GM18858 (cell line): Measurements from ENCODE around the gene USE1.

ENCODE experiments used
- ATAC-seq: cut with Tn5 transposase; IDR thresholded peaks from one replicate; pipeline ENCODE4 v1.9.1; 2021; ENCODE audit not compliant: unreplicated experiment

USE1 gene

DNA sequence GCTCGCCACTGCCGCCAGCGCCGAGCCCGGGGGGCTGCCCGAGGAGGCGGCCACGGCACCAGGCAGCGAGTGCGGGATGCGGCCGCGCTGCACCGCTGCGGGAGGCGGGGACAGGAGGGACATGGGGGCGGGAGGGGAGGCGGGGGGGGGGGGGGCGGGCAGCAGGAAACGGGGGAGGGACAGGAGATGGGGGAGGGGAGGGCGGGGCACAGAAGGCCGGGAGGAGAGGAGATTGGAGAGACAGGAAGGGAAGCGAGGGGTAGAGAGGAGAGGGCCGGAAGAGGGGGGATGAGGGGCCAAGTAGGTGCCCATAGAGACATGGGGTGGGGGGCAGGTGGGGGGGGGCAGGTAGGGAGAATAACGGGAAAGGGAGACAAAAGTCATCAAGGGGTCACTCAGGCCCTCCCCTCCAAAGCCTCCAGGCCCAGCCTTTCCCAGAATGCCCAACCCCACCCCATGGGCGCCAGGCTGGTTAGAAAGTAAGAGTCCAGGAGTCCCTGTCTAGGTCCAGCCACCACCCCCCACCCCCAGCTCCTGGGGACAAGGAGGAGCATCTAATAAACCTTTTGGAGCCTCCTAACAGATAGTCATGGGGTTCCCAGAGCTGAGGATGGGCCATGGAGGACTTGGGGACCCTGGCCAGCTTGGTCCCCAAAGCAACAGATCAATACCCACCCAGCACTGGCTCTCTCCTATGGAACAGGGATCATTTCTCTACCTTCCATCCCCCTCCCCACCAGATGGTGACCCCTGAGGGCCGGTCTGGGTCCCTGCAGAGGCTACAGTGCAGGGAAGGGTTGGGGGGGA is 21.0 kb downstream of the USE1 start:
- no peak for ATAC-seq

DNA sequence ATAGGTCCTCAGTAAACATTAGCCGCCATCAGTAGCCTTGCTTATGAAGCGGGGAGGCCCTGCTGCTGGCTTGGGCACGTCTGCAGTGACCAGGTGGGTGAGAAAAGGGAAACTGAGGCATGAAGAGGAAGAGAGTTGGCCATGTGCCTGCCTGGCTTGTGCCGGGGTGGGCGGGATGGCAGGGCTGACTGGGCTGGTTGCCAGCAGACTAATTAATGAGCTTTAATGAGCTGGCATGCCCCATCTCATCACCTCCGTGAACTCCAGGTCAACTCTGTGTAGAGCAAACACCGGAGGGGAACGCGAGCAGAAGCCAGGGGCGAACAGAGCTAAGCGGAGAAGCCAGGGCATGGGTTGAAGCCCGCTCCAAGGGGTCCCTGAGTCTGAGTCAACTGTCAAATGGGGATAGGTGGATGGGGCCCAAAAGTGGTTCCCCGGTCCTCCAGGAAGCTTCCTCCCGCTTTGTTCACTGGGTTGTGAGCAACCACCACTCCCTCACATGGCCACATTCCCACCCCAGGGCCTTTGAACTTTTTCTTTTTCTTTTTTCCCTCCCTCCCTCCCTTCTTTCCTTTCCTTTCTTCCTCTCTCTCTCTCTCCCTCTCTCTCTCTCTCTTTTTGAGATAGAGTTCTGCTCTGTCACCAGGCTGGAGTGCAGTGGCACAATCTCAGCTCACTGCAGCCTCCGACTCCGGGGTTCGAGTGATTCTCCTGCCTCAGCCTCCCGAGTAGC is 21.8 kb downstream of the USE1 start:
- no peak for ATAC-seq

DNA sequence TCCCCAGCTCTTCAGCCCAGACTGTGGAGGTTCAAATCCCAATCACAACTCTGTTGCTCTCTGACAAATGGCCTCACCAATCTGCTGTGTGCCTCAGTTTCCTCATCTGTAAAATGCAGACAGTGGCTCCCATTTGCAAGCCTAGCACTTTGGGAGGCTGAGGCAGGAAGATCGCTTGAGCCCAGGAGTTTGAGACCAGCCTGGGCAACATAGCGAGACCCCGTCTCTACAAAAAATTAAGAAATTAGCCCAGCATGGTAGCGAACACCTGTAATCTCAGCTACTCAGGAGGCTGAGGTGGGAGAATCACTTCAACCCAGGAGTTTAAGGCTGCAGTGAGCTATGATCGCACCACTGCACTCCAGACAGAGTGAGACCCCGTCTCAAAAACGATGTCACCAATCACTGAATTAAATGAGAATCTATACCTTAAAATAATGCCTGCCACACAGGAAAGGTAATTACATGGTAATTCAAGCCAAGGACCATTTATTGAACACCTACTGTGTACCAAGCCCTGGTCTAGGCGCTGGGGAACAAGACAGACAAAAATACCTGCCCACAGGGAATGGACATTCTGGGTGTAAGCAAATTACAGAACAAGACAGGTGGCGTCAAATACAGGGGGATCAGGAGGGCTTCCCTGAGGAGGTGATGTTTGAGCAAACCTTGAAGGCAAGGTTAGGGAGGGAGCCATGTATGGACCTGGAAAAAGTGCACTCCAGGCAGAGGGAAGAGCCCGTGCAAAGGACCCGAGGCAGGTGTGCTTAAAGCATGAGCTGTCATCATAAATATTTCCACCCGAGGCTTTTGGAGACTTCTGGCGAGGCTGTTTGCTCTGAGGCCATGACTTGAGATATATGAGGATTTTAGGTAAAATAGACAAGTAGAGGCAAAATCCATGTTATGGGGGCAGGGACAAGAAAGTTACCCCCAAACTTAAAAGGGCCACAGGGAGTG is 22.9 kb downstream of the USE1 start:
- no peak for ATAC-seq

DNA sequence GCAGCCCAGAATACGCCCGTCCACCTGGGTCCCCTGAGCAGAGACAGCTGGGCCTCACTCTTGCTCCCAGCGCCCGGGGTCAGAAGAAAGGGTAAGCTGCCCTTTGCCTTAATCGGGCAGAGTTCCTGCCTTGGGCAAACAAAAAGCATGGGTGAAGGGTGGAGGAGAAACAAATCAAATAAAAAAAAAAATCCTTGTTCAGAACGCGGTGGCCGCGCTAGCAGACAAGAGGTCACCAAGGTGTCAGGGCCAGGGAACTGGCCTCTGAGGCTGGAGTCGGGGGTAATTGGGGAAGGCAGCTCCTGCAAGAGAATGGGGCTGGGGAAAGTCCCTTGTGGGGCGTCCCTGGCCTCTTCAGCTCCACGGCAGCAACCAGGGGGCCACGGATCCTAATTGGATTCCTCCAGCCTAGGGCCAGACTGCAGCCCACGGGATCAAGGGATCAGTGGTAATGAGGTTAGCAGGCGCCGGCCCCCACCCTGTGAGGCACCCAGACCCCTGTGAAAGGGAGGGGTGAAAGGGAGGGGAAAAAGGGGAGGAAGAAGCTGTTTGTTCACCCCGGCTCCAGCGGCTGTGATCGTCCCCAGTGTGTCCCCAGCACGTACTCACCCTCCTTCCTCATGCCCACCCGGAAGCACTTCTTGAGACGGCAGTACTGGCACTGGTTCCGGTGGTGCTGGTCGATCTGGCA is 25.1 kb downstream of the USE1 start:
- no peak for ATAC-seq

DNA sequence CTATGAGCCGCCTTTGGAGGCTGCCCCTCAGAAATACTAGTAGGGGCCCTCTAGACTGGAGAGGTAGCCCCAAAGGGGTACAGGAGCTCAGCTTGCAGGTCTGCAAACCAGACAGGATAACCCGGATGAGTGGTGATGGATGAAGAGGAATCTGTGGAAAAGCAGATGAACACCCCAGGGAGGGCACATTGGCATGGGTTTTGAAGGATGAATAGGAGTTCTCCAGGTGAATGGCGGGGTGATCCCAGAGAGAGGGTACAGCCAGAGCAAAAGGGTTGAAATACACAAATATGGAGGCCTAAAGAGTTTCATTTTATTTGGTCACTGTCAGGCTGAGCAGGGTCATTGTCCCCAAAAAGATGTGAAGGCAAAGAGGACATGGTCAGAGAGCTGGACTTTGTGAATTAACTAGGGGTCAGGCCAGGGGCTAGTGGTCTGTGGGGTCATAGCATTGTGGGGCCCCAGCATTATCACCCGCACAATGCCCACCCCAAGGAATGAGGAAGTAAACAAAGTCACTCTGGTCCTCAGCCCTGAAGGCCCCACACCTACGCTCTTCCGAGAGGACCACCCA is 25.8 kb downstream of the USE1 start:
- no peak for ATAC-seq

DNA sequence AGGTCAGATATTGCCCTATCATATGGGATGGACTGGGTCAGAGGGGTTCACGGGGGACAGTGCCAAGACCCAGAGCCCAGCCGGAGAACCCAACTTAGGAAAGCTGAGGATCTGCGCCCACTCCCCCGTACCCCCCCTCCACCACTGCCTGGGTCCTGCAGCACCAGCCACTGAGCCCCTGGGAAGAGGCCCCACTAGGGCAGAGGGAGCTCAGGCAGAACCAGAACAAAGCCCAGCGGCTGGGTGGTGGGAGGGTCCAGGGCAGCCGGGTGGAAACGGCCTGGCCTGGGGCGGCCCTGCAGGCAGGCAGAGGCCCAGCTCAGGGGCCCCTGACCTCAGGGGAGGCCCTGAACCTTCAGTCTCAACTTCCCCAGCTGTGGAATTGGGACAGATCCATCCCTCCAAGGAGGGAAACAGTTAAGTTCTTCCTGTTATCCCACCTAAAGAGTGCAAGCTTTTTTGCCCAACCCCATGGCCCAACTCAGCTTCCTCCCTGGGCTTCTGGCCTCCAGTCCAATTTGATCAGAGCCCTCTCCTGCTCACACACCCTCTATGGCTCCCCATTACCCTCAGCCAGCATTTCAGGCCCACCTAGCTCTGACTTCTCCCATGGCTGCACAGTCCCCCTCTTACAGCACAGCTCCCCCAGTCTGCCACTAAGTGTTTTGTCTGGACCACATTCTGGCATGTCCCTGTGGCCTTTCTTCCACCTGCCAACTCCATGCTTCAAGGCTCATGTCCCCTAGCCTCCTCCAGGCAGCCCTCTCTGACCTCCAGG is 27.5 kb downstream of the USE1 start:
- no peak for ATAC-seq

DNA sequence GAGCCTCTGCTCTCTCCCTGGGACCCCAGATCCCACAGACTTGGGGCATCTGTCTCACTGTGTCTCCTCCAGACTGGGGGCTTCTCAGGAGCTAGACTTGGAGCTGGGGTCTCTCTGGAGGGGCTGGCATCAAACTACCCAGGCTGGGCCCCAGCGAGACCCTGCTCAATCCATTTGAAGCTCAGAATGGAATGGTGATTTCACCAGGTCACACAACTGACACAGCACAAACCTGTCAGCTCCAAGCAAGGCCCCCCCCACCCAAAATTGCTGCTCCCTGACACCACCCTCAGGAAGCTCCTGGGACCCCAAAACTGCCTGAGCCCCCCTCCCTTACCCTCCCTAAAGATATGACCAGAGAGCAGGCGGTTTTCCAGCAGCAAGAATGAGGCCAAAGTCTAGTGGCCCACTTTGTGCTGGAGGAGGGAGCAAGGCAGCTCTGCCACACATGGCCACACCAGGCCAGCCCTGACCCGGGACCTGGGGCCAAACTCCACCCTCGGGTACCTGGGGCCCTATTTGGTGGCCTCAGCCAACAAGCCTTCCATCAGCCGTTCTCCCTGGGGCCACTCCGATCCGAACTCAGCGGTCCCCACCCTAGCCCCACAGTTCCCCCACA is 28.2 kb downstream of the USE1 start:
- ATAC-seq = no peak

DNA sequence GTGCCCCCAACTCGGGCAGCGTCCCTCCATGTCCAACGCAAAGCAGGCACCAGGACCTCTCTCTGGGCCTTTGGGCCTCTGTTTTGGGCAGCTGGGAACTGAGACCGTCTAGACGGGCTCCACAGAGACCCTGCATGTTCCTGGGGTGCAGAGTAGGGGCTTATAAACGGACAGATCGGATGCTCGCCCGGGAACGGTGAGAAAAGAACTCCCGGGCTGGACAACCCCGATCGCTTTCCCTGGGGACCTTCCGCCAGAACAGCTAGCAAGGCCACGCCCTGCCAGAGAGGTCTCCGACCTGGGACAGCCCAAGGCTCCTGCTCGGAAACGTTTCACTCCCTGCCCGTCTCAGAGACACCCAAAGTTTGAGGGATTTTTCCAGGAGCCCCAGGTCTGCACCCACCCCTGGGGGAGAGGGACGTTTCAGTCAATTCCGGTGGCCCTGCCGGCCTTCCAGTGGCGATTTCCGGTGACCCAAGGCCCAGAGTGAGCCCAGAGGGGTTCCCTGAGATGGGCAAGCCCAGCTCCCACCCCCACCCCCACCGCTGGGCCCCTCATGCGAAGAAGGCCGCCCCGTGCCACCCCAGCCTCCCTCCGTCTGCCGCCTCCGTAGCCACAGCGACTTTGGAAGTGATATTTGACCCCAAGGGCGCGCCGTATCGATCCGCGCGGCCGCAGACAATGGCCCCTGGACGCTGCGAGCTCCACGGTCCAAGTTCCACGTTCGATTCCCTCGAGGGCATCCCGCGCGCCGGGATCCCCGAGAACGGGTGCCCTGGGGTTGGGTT is 28.9 kb downstream of the USE1 start:
- ATAC-seq = no peak

DNA sequence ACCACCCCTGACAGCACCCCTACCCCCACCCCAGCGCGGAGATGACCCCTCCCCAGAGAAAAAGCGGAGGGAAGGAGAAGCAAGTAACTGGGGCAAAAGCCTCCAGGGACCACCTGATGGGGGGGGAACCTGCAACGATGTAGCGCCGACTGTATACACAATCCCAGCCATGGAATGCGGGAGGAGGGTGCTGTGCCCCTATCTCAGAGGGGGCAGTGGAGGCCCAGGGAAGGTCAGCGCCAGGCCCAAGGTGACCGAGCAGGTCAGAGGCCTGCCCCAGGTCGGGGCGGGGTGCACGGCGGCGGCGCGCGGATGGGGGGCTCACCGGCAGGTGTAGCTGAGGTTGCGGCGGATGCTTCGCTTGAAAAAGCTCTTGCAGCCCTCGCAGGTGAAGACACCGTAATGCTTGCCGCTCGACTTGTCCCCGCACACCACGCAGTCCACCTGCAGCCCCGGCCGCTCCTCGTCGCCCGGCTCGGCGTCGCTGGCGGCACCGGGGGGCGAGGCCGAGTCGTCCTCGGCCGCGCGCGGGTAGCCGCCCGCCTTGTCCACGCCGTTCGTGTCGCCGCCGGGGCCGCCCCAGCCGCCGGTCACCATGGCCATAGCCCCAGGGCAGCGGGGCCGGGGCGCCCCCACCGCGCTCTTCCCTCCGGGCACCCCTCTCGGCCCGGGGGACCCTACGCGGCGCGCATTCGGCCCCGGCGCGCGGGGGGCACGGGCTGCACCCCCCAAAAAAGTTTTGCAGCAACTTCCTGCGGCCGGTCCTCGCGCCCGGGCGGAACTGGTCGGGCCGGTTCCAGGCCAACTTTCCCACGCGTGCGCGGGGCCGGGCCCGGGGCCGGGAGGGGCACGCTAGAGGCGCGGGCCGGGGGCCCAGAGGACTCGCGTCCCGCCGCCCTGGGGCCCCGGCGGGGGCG is 29.7 kb downstream of the USE1 start:
- ATAC-seq = no peak

DNA sequence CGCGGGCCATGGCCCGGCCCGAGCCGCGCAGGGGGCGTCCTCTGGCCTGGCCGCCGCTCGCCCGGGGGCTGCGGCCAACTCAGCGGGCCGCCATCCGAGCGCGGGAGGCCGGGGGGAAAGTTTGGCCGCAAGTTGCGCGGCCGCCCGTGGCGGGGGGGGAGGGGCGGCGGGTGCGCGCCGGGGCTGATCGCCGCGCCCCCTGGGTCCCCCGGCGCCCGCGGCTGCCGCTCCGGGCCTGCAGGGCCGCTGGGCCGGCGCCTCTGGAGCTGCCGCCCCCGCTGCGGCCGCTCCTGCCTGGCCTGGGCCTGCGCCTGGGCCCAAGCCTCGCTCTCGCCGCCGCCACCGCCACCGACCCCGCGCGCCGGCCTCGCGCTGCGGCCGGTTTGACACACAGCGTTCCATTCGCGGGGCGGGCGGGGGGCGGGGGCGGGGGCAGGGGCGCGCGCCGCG is 30.4 kb downstream of the USE1 start, which contains the start of gene NR2F6:
NR2F6 (minus strand) TSS at position 385 of the 450 bp plus-strand sequence. CDS start 699 bp downstream, outside the sequence.
- ATAC-seq = no peak

DNA sequence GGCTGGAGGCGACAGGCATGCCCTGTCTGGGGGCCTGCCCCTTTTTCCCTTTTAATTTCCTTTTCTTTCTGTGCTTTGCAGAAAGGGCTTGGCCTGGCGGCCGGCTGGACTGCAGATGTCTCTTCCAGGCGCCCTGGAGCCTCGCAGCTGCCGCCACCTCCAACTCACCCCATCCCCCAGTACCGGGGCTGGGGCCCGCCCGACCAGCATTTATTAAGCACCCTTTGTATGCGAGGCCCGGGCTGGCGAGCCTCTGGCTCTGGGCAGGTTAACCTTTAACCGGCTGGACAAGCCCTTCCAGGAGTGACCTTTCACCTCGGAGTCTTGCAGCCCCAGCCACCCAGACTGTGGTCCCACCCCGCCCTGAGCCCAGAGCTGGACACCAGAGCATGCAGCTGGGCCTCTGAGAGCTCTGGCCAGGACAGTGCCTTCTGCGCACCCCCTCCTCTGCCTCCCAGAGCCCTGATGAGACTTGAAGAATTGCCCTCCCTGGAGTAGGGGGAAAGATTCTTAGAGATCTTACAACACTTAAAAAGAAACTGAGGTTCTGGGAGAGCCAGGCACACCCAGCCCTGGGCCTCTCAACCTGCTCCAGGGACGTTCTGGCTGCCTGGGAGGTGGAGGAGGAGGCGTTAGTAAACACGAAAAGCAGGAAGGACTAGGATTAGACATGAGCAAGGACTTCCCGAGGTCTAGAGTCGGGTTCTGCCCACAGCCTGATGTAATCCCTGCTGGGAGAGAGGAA is 31.7 kb downstream of the USE1 start:
- no peak for ATAC-seq

DNA sequence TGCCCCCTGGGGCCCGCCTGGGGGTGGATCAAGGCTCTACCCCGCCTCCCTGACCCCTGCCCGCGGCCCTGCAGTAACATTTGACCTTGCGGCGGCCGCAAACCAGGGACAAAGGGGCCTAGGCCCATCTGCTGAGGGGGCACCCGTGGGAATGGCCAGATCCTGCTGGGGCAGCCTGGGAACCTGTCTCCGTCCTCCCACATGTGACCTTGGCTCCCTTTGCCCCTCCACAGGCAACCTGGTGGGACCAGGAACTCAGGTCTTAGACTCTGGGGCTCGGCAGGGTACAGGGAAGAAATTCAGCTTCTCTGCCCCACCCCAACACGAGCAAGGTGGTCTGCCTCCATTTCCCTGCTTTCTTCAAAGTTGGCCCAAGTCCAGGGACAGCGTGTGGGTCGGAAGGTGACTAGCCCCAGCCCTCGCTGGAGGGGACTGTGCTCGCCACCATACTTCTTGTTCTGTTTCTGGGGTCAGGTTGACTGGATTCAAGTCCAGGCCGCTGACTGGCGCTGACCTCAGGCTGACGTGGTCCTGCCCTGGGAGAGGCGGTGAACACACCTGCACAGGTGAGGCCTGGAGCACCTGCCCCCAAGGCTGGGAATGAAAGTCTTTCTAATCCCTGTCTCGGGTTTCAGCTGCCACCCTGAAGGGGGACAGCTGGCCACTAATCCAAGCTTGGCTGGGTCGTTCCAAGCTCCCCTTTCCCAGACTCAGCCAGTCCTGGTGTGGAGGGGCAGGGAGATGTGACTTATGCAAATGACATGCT is 33.0 kb downstream of the USE1 start:
- ATAC-seq = no peak

DNA sequence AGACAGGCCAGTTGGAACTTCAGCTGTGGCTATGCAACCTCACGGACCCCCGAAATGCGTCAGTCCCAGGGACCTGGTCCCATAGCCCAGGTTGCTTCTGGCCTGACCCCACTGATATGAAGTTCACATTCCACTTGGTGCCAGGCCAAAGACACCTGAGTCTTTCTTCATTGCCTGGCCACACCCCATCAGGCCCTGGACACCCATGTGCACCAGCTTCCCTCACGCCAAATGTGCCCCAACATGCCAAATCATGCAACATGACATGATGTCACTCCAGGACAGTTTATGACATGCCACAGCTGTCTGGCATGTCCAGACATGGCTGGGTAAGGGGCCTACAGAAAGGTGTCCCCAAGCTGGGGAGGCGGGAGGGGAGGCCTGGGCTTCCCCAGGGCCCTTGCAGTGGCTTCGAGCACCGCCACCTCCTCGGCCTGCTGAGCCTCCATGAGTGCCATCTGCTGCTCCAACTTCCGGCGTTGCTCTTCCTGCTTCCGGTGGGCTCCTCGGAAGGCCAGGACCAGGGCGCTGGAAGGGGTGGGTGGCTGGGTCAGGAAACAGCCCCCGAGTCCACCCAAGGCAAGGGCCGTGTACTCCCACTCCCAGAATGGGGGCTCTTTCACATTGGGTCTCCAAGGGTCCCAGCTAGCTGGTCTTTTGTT is 34.9 kb downstream of the USE1 start:
- ATAC-seq = no peak

DNA sequence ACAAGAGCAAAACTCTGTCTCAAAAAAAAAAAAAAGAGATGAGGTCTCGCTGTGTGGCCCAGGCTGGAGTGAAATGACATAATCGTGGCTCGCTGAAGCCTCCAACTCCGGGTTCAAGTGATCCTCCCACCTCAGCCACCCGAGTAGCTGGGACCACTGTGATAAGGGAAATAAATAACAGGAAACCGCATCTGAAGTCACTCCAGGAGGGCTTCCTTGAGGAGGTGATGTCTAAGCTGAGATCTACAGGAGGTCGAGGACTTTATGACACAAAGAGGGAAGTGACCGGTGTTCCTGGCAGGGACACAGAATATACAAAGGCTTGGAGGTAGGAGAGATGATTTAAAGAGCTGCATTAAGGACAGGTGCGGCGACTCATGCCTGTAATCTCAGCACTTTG is 39.5 kb downstream of the USE1 start:
- no peak for ATAC-seq

DNA sequence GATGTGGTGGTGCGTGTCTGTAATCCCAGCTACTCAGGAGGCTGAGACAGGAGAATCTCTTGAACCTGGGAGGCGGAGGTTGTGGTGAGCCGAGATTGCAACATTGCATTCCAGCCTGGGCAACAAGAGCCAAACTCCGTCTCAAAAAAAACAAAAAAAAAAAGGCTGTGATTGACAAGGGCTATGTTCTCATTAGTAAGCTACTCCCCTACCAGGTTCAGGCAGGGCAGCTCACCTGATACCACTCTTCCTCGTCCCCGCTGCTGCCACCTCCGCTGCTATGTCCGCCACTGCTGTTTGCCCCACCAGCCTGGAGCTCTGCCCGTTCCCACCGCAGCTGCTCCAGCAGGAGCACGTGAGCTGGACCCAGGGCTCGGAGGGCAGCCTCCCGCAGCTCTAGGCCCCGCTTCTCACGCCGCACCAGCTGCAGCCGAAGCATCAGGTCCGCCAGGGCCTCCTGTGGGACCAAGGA is 40.0 kb downstream of the USE1 start:
- no peak for ATAC-seq
